ENCODE data around the gene WDR36. TPM values are rescaled to one million over a fixed set of nuclear protein-coding genes. Genes with fewer than 3 reads are reported as not detected.

WDR36 gene
- total RNA-seq, 4 donors from 2014 or later: 20.0 to 23.8 (median 22.3) TPM

DNA sequence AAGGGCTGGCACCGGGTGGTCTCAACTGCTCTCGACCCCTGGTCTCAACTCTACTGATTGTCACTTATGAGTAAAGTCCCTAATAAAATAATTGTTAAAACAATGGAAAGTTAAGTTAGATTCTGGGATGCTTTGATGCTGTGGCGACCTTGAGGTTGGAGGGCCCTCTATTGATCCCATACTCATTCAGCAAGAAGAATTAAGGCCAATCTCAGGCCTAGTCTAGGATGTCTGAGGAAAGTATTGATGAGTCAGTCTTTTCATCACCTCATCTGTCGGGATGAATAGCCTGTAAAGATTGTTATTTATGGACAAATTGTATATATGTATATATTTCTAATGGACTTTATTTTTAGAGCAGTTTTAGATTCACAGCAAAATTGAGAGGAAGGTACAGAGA lies 50.8 kb downstream of the WDR36 start:
- intact Hi-C loops (cut with DNase I; ENCODE audit: low total_unique reads): no loop called here
- no peak overlapping the region for H3K4me3 ChIP-seq (ENCODE audit: low read depth, poor library complexity, severe bottlenecking)
- TF ChIP-seq CTCF (IDR thresholded peaks at IDR 0.05): no peak
- no peak for TF ChIP-seq POLR2A (IDR thresholded peaks at IDR 0.05)
- DNase-seq (ENCODE audit: low spot score in 2 of 2): no peak
- 86 to 88% methylated on average over 4 of the region's 4 CpGs for WGBS, 2 donors

- DNase-seq (ENCODE audit: low spot score in 2 of 2): peak in 1 of 2 donors; percentile 17
- H3K4me3 ChIP-seq (ENCODE audit: low read depth, poor library complexity, severe bottlenecking): no peak overlapping the region
- no peak for TF ChIP-seq CTCF (IDR thresholded peaks at IDR 0.05)
- TF ChIP-seq POLR2A (IDR thresholded peaks at IDR 0.05): no peak
- intact Hi-C loops (cut with DNase I; ENCODE audit: low total_unique reads): no loop called here
- 26 to 34% methylated on average over 5 of the region's 5 CpGs for WGBS, 2 donors
Observed at GRCh38 chr5:111143910-111144309, 51.8 kb downstream of the WDR36 start.

DNA sequence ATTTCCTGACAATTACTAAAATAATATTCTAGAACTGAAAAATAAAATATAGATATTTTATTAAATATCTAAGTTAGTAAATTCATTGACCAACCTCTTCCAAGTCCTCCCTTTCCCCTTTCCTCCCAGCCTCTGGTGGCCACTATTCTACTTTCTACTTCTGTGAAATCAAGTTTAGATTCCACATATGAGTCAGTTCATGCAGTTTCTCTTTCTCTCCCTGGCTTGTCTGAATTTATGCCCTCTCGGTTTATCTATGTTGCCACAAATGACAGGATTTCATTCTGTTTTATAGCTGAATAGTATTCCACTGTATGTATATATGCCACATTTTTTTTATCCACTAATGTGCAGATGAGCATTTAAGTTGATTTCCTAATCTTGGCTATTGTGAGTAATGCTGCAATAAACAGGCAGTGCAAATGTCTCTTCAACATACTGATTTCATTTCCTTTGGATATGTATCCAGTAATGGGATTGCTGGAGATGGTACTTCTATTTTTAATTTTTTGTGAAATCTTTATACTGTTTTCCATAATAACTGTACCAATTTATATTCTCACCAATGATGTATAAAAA lies 52.3 kb downstream of the WDR36 start:
- 52 to 74% methylated on average over 1 of the region's 1 CpG for WGBS, 2 donors
- TF ChIP-seq CTCF (IDR thresholded peaks at IDR 0.05) (no peak), POLR2A (IDR thresholded peaks at IDR 0.05) (no peak)
- intact Hi-C loops (cut with DNase I; ENCODE audit: low total_unique reads): no loop called here

DNA sequence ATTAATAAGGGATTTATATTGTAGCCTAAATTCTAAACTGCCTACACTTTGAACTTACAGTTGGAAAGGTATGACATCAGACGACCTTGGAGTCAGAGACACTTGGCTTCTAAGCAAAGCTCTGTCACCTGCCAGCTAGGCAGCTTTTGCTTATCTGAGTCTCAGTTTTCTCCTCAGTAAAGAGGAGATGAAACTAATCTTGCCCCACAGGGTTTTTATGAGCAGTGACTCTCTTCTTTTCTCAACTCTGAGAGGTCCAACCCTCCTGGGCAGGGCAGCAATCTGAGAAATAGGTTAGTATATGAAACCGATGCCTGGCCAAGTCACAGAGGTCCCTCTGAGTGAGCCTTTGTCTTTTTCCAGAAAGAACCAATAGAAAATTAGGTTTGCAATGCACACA lies 53.9 kb downstream of the WDR36 start:
- 67 to 79% methylated on average over 2 of the region's 2 CpGs for WGBS, 2 donors

More for the DNA sequence above, 52.3 kb downstream of the WDR36 start:
- DNase-seq (ENCODE audit: low spot score in 2 of 2): no peak
- no peak overlapping the region for H3K4me3 ChIP-seq (ENCODE audit: low read depth, poor library complexity, severe bottlenecking)

DNA sequence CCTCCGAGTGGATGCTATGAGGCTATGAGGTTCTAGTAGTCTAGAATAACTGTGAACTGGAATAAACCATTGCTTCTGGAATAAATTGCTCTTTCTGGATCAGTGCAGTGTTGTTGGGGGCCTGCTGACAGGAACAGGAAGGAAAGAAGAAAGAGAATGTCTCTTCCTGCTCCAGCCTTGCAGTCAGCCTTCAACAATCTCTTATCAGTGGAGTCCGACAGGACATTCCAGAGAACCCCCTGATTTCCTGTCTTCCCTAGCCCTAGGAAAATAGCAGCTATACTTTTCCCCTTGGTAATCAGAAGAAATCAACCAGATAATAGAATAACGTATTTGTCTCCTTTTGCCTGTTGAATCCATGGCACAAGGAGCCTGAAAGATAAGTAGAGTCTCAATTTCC lies 55.4 kb downstream of the WDR36 start:
- TF ChIP-seq CTCF (IDR thresholded peaks at IDR 0.05) (no peak), POLR2A (IDR thresholded peaks at IDR 0.05) (no peak)
- DNase-seq (ENCODE audit: low spot score in 2 of 2): no peak
- intact Hi-C loops (cut with DNase I; ENCODE audit: low total_unique reads): no loop called here
- WGBS, 2 donors: 85 to 88% methylated on average over 3 of the region's 3 CpGs
- H3K4me3 ChIP-seq (ENCODE audit: low read depth, poor library complexity, severe bottlenecking): no peak overlapping the region

More for the DNA sequence above, 53.9 kb downstream of the WDR36 start:
- H3K4me3 ChIP-seq (ENCODE audit: low read depth, poor library complexity, severe bottlenecking): no peak overlapping the region
- DNase-seq (ENCODE audit: low spot score in 2 of 2): no peak
- intact Hi-C loops (cut with DNase I; ENCODE audit: low total_unique reads): no loop called here
- TF ChIP-seq POLR2A (IDR thresholded peaks at IDR 0.05) (no peak), CTCF (IDR thresholded peaks at IDR 0.05) (no peak)

DNA sequence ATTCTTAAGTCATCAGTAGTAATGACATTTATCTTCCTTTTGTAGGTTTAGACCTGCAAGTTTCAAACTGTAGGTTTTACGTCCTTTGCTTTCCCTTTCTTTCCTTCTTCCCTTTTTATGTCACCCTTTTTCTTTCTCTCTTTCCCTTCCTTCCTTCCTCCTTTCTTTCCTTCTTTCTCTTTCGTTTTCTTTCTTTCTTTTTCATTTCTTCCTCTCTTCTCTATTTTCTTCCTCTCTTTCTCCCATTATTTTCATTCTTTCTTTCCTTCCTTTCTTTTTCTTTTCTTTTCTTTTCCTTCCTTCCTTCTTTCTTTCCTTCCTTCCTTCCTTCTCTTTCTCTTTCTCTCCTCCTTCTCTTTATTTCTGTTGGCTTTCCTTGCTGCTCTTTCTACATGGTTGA lies 59.9 kb downstream of the WDR36 start:
- no peak for DNase-seq (ENCODE audit: low spot score in 2 of 2)
- H3K4me3 ChIP-seq (ENCODE audit: low read depth, poor library complexity, severe bottlenecking): no peak overlapping the region
- no peak for TF ChIP-seq CTCF (IDR thresholded peaks at IDR 0.05)
- TF ChIP-seq POLR2A (IDR thresholded peaks at IDR 0.05): no peak
- 79 to 82% methylated on average over 2 of the region's 2 CpGs for WGBS, 2 donors
- intact Hi-C loops (cut with DNase I; ENCODE audit: low total_unique reads): loop anchor here (10.0 kb wide), 1 partner anchor 993 kb away; no protein-coding TSS in a partner anchor
